GM19351 (cell line): ENCODE measurements around the gene RSPRY1.
"Not testable (repeated sequence)": the region's sequence is repeated elsewhere in the genome, so short reads cannot be mapped to it uniquely, and the experiment has no call there.

Source experiments
- ATAC-seq: cut with Tn5 transposase; IDR thresholded peaks from one replicate; pipeline ENCODE4 v1.9.1; 2021; ENCODE audit warnings: mild to moderate bottlenecking, moderate library complexity; ENCODE audit not compliant: unreplicated experiment

Gene RSPRY1

GRCh38 chr16:57185446-57185944 is 634 bp upstream of the RSPRY1 start:
- ATAC-seq: peak; percentile 33

DNA sequence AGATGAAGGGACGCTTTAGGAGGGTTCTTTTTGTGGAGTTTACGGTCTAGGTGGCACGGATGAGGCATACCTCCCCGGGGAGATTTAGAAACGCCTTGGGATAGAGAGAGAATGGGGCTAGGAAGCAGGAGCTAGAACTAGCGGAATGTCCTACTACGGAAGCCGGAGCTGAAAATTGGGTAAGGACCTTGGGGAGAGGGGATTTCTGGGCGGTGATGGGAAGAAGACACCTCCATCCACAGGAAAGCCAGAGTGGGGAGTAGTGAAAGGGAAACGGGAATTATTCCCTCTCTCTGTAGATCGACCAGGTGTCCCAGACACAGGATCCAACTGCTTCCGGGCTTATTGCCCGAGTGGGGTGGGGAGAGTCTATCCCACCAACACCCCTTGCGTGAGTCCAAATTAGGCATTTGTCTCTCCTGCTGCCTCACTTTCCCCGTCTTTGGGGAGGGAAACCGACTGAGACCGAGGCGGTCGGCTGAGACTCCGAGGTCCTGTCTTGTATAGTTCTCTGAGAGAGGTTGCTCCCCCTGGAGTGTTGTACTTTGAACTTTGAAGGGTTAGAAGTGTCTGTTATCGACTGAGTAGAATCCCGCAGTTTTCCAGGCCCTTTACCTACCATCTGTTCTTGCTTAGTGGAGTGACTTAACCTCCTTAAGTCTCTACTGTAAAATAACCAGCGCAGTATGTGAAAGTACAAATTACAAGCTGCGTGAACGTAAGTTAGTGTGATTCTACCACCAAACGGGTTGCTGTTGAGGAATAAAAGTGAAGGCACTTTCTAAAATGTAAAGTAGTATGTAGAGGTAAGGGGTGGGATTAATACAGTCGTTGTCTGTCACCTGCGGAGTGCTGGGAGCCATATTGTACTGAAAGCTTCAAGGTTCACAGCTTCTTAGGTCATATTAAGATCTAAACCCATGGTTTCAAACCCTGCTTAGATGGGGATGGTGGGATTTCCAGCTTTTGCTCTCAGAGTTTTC is 1.0 kb downstream of the RSPRY1 start:
- ATAC-seq: no peak

DNA sequence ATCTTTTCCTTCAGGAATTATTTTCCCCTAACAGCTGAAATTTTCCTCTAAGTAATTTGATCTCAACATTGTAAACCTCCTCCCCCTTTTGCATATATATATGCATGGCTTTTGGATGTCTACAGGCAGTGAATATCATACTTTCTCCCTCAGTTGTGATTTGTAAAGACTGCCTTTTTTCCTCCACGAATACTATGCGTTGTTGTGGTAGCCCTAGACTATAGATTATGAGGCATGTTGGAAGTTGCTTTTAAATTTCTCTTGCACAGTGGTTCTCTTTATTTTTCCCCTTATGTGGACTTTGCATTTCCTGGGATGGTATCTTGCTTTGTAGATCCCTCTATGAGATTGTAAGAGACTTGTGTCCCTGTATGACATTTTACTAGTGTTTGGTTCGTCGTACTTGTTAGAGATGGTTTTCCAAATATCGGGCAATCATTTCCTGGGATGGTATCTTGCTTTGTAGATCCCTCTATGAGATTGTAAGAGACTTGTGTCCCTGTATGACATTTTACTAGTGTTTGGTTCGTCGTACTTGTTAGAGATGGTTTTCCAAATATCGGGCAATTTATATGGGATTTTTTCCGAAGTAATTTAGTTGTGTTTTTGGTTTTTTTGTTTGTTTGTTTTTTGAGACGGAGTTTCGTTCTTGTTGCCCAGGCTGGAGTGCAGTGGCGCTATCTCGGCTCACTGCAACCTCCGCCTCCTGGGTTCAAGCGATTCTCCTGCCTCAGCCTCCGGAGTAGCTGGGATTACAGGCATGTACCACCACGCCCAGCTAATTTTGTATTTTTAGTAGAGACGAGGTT is 2.0 kb downstream of the RSPRY1 start:
- not testable (repeated sequence) for ATAC-seq

DNA sequence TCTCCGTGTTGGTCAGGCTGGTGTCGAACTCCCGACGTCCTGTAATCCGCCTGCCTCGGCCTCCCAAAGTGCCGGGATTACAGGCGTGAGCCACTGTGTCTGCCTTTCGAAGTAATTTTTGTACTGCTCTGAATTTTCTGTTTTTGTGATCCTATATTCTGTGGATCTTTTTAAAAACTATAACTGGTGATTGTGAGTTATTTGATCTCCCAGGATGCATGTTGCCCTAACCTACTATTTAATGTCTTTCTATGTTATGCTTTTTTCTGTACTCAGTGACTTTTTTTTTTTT is 2.5 kb downstream of the RSPRY1 start:
- no peak for ATAC-seq

DNA sequence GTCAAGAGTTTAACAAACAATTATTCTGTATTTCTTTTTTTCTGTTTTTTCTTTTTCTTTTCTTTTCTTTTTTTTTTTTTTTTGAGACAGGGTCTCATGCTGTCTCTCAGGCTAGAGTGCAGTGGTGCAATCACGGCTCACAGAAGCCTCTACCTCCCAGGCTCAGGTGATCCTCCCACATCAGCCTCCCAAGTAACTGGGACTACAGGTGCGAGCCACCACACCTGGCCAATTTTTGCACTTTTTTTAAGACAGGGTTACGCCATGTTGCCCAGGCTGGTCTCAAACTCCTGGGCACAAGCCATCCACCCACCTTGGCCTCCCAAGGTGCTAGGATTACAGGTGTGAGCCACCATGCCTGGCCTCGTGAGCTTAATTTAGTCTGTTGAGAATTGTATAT is 3.4 kb downstream of the RSPRY1 start:
- ATAC-seq: not testable (repeated sequence)

GRCh38 chr16:57190136-57190535 is 4.0 kb downstream of the RSPRY1 start:
- ATAC-seq: no peak

- no peak for ATAC-seq
Observed at GRCh38 chr16:57191056-57191571, 5.0 kb downstream of the RSPRY1 start.

DNA sequence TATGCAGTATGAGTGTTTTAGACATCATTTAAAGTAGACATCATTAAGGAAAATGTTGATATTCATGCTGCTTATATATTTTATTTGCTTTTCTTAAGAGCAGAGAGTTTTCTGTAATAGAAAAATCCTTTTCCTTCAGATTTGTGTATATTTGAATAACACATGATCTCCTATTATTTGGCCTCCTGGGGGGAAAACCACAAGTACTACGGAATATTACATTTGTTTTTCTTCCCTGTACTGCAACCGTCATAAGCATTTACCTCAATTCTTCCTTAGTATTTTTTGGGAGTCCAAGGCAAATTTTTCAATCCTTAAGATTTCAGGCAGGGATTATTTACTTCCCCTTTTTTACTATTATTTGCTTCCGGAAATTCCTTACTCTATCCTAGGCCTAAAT is 6.0 kb downstream of the RSPRY1 start:
- no peak for ATAC-seq

DNA sequence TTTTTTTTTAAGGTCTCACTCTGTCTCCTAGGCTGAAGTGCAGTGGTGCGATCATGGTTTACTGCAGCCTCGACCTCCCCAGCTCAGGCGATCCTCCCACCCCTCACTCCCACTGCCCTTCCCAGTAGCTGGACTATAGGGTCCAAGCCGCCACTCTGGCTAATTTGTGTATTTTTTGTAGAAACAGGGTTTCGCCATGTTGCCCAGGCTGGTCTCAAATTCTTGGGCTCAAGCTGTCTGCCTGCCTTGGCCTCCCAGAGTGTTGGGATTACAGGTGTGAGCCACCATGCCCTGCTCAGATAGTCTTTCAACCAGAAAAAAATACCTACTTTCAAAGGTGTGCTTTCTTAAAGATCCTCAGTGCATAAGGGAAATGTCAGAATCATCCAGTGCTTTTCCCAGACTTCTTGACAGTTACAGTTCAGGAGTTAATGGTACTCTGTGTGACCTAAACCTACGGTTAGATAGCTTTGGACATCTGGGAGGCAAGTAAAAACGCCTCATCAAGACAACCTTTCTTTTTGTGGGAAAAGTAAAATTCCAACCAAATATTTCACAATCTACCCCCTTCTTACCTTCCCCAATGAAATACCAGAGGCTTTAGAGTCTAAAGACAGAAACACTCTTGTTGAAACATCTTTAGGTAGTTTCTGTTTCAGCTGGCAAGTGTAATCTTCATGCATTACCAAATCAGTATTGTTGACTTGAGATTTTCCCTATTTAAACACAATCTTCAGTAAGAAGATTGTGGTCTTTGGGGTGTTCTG is 6.8 kb downstream of the RSPRY1 start:
- no peak for ATAC-seq

- ATAC-seq: no peak
Observed at GRCh38 chr16:57194512-57194911, 8.4 kb downstream of the RSPRY1 start.

DNA sequence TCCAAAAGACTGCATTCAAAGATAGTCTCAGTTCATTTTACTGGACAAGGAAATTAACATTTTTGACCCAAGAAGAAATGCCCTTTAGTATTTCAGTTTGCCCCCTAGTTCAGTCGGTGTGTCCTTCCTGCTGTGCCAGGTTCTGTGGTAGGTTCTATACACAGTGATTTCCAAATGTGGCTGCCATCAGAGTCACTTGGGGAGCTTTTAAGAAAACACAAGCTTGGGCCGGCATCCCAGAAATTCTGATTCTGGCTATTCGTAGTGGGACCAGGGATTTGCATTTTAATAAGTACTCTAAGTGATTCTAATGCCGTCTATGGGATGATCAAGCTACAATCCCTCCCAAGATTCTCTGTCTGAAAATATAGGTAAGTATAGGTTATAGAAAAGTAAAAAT is 10.2 kb downstream of the RSPRY1 start:
- ATAC-seq: no peak

- ATAC-seq: no peak
Observed at GRCh38 chr16:57196753-57197152, 10.6 kb downstream of the RSPRY1 start.

DNA sequence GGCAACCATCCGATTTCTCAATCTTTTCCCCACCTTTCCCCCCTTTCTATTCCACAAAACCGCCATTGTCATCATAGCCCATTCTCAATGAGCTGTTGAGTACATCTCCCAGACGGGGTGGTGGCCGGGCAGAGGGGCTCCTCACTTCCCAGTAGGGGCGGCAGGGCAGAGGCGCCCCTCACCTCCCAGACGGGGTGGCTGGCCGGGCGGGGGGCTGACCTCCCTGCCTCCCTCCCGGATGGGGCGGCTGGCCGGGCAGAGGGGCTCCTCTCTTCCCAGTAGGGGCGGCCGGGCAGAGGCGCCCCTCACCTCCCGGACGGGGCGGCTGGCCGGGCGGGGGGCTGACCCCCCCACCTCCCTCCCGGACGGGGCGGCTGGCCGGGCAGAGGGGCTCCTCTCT is 14.2 kb downstream of the RSPRY1 start:
- not testable (repeated sequence) for ATAC-seq

DNA sequence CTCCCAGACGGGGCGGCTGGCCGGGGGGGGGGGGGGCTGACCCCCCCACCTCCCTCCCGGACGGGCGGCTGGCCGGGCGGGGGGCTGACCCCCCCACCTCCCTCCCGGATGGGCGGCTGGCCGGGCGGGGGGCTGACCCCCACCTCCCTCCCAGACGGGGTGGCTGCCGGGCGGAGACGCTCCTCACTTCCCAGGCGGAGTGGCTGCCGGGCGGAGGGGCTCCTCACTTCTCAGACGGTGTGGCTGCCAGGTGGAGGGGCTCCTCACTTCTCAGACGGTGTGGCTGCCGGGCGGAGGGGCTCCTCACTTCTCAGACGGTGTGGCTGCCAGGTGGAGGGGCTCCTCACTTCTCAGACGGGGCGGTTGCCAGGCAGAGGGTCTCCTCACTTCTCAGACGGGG is 14.8 kb downstream of the RSPRY1 start:
- ATAC-seq: not testable (repeated sequence)

- no peak for ATAC-seq
Observed at GRCh38 chr16:57202095-57202886, 16.2 kb downstream of the RSPRY1 start.

- ATAC-seq: no peak
Observed at GRCh38 chr16:57203451-57203850, 17.3 kb downstream of the RSPRY1 start.

DNA sequence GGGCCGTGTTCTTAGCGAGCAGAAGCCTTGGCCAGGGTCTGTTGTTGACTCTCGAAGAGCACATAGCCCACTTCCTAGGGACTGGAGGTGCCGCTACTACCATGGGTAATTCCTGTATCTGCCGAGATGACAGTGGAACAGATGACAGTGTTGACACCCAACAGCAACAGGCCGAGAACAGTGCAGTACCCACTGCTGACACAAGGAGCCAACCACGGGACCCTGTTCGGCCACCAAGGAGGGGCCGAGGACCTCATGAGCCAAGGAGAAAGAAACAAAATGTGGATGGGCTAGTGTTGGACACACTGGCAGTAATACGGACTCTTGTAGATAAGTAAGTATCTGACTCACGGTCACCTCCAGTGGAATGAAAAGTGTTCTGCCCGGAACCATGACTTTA is 18.5 kb downstream of the RSPRY1 start:
- ATAC-seq: no peak

DNA sequence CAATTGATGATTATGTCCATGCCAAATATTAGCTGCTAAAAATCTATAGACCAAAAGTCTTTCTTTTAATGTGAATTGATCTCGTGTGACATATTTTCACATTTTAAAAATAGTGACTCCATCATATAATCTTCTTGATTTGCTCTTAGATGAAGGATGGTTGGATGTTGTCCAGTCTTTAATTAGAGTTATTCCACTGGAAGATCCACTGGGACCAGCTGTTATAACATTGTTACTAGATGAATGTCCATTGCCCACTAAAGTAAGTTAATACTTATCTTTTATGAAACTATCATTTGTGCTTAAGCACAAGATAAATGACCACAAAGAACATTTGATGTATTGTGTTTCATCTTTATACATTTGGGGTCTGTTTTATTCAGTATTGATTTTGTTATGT is 22.8 kb downstream of the RSPRY1 start:
- no peak for ATAC-seq

DNA sequence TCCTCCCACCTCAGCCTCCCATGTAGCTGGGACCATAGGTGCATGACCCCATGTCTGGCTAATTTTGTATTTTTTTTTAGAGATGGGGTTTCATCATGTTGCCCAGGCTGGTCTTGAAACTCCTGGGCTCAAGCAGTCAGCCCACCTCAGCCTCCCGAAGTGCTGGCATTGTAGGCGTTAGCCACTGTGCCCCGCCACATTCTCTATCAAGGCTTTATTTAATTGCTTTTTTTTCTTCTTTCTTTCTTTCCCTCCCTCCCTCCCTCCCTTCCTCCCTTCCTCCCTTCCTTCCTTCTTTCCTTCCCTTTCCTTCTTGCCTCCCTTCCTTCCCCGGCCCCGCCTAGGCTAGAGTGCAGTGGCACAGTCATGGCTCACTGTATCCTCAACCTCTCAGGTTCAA is 23.7 kb downstream of the RSPRY1 start:
- ATAC-seq: no peak

DNA sequence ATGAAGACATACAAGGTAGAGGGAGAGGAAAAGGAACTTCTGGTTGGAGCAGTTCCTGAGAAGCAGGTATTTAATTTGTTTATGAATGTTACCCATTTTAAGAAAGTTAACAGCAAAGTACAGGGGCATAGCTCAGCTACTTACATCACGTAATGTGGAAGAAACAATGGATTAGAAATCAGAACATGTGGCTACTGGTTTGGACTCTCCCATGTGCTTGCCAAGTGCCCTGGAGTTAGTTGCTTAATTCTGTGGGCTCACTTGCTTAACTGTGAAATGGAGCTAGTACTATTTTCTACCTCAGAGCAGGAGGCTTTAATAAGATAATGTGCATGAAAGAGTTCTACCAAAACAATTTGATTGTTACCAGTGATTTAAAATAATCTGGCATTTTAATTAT is 27.3 kb downstream of the RSPRY1 start:
- ATAC-seq: no peak
